ENCODE results near the gene RRAGC.

The RRAGC gene

GRCh38 chr1:38827318-38827717, 32.3 kb downstream of the RRAGC start:
- DNase-seq (ENCODE audit: insufficient read length, low spot score) (no peak), FAIRE-seq (no peak)
- no peak for TF ChIP-seq CTCF (IDR thresholded peaks at IDR 0.05; ENCODE audit: insufficient read depth, missing control alignments)

- no peak for DNase-seq (ENCODE audit: insufficient read length, low spot score)
- TF ChIP-seq CTCF (IDR thresholded peaks at IDR 0.05; ENCODE audit: insufficient read depth, missing control alignments): no peak
- FAIRE-seq: no peak
Measured at GRCh38 chr1:38826886-38827285, 32.7 kb downstream of the RRAGC start.

GRCh38 chr1:38826262-38826661, 33.3 kb downstream of the RRAGC start:
- DNase-seq (ENCODE audit: insufficient read length, low spot score) (no peak), FAIRE-seq (no peak)
- no peak for TF ChIP-seq CTCF (IDR thresholded peaks at IDR 0.05; ENCODE audit: insufficient read depth, missing control alignments)

GRCh38 chr1:38820860-38821259, 38.7 kb downstream of the RRAGC start:
- TF ChIP-seq CTCF (IDR thresholded peaks at IDR 0.05; ENCODE audit: insufficient read depth, missing control alignments): no peak
- FAIRE-seq (no peak), DNase-seq (ENCODE audit: insufficient read length, low spot score) (no peak)

GRCh38 chr1:38819516-38819915, 40.1 kb downstream of the RRAGC start:
- no peak for TF ChIP-seq CTCF (IDR thresholded peaks at IDR 0.05; ENCODE audit: insufficient read depth, missing control alignments)
- DNase-seq (ENCODE audit: insufficient read length, low spot score) (no peak), FAIRE-seq (no peak)

- no peak for FAIRE-seq
- no peak for TF ChIP-seq CTCF (IDR thresholded peaks at IDR 0.05; ENCODE audit: insufficient read depth, missing control alignments)
- no peak for DNase-seq (ENCODE audit: insufficient read length, low spot score)
Measured at GRCh38 chr1:38819040-38819439, 40.5 kb downstream of the RRAGC start.

GRCh38 chr1:38818175-38818976, 41.2 kb downstream of the RRAGC start:
- DNase-seq (ENCODE audit: insufficient read length, low spot score): peak; percentile 75
- TF ChIP-seq CTCF (IDR thresholded peaks at IDR 0.05; ENCODE audit: insufficient read depth, missing control alignments): peak; percentile 66
- no peak for FAIRE-seq

Measured in D721Med (cell line).